GM13976 (cell line): ENCODE results near the gene RDH11.

Experiments
- DNase-seq: peaks from one replicate; pipeline ENCODE4 v3.0.0; 2012; ENCODE audit warnings: low spot score
- in situ Hi-C: fragments of 300-500 bp; cut with MboI; formaldehyde crosslinking; loops from one replicate; pipeline ENCODE4 v1.12.0; 2022; ENCODE audit warnings: low sequenced_read_pairs, mixed read lengths, inconsistent platforms; ENCODE audit not compliant: unreplicated experiment
- TF ChIP-seq, protein P1 (sequence below): IDR thresholded peaks from 2 replicates; pipeline ENCODE4 v1.5.1; 2012; ENCODE audit warnings: borderline replicate concordance, mild to moderate bottlenecking; ENCODE audit not compliant: insufficient read depth; ENCODE audit errors: extremely low read depth, missing control alignments, control extremely low read depth

Gene RDH11

DNA sequence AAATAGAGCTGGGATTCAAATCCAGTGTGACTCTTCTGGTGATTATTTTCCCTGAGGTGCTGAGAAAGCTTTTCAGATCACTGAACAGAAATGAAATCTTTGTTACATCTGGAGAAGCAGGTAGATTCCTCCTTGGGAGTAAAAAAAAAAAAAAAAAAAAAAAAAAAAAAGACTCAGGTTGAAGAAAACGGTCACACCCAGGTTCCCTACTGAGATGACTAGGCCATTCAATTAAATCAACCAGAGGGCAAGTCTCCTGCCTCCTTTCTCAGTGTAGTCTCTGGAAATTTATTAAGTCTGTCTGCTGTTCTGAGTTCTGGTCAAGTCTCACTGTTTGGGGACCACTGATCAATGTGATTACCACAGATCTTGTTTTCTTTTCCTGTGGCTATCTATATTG is 51.9 kb downstream of the RDH11 start:
- TF ChIP-seq, protein P1, sequence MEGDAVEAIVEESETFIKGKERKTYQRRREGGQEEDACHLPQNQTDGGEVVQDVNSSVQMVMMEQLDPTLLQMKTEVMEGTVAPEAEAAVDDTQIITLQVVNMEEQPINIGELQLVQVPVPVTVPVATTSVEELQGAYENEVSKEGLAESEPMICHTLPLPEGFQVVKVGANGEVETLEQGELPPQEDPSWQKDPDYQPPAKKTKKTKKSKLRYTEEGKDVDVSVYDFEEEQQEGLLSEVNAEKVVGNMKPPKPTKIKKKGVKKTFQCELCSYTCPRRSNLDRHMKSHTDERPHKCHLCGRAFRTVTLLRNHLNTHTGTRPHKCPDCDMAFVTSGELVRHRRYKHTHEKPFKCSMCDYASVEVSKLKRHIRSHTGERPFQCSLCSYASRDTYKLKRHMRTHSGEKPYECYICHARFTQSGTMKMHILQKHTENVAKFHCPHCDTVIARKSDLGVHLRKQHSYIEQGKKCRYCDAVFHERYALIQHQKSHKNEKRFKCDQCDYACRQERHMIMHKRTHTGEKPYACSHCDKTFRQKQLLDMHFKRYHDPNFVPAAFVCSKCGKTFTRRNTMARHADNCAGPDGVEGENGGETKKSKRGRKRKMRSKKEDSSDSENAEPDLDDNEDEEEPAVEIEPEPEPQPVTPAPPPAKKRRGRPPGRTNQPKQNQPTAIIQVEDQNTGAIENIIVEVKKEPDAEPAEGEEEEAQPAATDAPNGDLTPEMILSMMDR = no peak
- no peak for DNase-seq
- in situ Hi-C loops = no loop called here

- TF ChIP-seq, protein P1 = no peak
- in situ Hi-C loops = no loop called here
- no peak for DNase-seq
Observed at GRCh38 chr14:67641902-67642749, 53.4 kb downstream of the RDH11 start.

GRCh38 chr14:67641480-67641879 is 54.1 kb downstream of the RDH11 start:
- no peak for DNase-seq
- TF ChIP-seq, protein P1 = no peak
- in situ Hi-C loops = no loop called here

DNA sequence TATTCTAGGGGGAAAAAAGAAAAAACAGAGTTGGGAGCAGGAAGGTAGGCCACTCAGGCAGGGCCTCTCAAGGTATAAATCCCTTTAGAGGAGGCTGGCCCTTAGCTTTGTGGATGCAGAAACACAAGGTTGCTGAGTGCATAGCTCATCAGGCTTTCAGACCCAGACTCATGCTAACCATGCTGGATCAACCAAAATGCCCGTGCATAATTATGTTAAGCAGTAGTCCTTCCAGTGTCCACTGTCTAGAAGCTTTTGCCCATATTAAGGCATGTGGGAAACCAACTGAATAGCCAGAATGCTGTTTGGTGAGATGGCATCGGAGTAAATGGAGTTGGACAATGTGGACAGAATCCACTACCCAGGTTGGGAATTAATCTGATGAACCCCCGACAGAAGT is 56.9 kb downstream of the RDH11 start:
- in situ Hi-C loops = no loop called here

DNA sequence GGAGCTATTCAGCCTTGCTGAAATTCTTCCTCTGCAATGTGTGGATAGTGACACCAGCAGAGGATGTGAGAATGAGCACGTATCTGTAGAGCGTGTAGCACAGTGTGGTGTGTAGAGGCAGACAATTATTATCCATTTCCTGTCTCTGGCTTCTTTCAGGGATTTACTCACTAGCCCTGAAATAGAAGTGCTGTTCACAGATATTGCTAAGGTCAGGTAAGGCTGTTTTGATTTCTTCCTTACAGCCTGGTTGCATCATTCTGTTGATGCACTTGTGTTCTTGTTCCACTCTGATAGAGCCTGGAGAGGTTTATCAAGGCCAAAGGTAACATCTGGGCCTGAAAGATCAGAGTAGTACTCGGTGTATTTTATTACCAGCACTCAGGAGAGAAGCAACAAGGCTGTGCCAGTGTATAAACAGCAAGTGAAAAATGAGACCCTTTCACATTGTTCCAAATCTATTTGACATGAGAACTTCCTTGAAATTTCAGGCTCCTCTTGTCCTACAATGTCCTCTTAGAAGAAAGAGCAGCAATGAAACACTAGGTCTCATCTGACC is 59.1 kb downstream of the RDH11 start:
- DNase-seq = peak; percentile 32
- in situ Hi-C loops = no loop called here
- TF ChIP-seq, protein P1 = no peak

More for the DNA sequence above, 56.9 kb downstream of the RDH11 start:
- TF ChIP-seq, protein P1 = no peak
- DNase-seq = no peak

DNA sequence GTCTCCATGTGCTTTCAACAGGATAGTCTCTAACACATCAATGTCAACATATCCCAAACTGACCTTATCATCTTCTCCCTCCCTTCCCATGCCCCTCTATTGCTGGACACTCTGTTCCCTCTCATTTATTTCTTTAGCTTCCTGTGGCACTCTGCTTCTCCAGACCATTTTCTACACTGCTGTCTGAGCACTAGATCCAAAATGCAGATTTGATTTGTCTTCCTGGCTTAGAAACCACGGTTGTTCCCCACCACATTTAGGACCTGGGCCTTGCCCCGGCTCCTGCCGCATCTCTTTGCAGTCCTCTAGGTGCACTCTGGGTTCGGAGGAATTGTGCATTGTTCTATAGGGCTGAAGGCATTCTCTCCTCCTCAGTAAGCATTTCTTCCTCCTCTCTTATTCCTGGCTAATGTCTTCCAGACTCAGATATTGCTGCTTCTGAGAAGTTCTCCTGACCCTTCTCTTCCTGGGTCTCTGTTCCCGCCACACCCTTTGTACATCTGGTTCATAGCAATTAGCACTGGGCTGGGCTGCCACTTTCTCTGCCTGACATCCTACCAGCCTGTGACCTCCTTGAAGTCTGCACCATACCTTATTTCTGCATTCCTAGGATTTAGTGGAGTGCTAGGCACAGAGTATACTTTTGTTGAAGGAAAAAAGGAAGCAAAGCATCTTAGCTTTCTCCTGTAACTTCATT is 62.0 kb downstream of the RDH11 start:
- TF ChIP-seq, protein P1 = no peak
- in situ Hi-C loops = no loop called here
- DNase-seq = no peak
